Activated effector memory CD4-positive, alpha-beta T cell treated with anti-CD3 and anti-CD28 coated beads, Interleukin-2, amount 50 U/mL, for 16 hours (primary cell): ENCODE results near the gene MOGAT1.

Experiments used
- DNase-seq: peaks from one replicate; pipeline ENCODE4 v3.0.0-alpha.2; 2020

The MOGAT1 gene, protein sequence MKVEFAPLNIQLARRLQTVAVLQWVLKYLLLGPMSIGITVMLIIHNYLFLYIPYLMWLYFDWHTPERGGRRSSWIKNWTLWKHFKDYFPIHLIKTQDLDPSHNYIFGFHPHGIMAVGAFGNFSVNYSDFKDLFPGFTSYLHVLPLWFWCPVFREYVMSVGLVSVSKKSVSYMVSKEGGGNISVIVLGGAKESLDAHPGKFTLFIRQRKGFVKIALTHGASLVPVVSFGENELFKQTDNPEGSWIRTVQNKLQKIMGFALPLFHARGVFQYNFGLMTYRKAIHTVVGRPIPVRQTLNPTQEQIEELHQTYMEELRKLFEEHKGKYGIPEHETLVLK

GRCh38 chr2:222671259-222672067 lies at the start of gene MOGAT1:
Gene MOGAT1 (plus strand): TSS chr2:222671658. CDS start chr2:222671786, 128 bp downstream.
- DNase-seq: peak; percentile 63

DNA sequence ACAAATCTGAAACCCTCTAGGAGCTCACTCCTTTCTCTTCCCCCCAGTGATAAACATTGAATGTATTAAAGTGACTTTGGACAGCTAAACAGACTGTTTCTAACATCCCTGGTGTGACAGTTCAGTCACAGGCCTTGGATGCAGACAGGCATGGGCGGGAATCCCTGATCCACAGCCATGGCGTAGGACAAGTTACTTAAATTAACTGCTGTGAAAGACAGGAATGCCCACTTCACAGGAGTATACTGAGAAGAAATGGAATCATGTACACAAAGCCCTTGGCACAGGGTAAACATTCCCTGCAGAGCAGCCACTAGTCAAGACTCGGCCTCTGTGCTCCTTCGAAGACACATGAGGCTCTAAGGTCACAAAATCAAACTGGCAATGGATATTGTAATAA lies 49.6 kb upstream of the MOGAT1 start:
- DNase-seq: no peak

DNA sequence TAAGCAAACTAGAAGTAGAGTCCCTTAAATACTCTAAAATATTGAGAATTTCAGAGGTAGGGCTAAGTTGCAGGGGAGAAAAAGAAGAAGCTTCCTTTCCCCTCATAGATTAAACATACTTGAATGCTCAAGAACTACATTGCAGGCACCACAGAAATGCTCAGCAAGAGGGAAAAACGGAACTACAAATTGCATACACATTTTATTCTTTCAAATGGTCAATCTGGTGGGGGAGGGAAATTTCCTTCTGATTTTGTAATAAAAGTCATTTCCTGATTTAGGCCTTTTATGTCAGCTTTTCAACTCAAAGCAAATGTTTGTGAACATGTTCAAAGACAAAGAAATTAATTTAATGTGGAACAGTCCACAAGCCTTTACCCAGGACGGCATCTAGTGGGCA lies 48.5 kb upstream of the MOGAT1 start:
- no peak for DNase-seq

- no peak for DNase-seq
These were observed 47.6 kb upstream of the MOGAT1 start for GRCh38 chr2:222623756-222624309.

GRCh38 chr2:222627764-222628163 lies 43.7 kb upstream of the MOGAT1 start:
- no peak for DNase-seq

GRCh38 chr2:222635295-222635694 lies 36.2 kb upstream of the MOGAT1 start:
- DNase-seq: no peak

DNA sequence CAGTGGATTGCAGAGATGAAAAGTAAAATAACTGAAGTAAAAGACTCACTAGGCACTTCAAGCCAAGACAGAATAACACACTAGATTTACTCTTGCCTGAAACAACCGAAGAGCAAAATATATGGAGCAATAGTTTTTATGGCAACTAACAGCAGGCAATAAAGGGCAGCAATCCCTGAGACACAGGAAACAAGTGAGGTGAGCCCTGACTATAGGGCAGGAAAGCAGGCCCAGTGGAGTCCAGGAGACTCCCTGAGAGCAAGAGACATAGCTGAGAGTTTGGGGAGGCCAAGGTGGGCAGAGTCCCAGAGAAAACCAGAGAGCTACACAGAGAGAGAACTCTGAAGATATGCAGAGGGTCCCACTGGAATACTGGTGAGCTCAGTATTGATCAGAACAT lies 34.4 kb upstream of the MOGAT1 start:
- DNase-seq: no peak

- no peak for DNase-seq
These were observed 30.1 kb upstream of the MOGAT1 start for GRCh38 chr2:222641336-222641735.

- no peak for DNase-seq
These were observed 28.3 kb upstream of the MOGAT1 start for GRCh38 chr2:222643134-222643533.

GRCh38 chr2:222646008-222646407 lies 25.4 kb upstream of the MOGAT1 start:
- no peak for DNase-seq

- DNase-seq: no peak
These were observed 21.7 kb upstream of the MOGAT1 start for GRCh38 chr2:222649801-222650200.

- DNase-seq: no peak
These were observed 19.6 kb upstream of the MOGAT1 start for GRCh38 chr2:222651718-222652418.

DNA sequence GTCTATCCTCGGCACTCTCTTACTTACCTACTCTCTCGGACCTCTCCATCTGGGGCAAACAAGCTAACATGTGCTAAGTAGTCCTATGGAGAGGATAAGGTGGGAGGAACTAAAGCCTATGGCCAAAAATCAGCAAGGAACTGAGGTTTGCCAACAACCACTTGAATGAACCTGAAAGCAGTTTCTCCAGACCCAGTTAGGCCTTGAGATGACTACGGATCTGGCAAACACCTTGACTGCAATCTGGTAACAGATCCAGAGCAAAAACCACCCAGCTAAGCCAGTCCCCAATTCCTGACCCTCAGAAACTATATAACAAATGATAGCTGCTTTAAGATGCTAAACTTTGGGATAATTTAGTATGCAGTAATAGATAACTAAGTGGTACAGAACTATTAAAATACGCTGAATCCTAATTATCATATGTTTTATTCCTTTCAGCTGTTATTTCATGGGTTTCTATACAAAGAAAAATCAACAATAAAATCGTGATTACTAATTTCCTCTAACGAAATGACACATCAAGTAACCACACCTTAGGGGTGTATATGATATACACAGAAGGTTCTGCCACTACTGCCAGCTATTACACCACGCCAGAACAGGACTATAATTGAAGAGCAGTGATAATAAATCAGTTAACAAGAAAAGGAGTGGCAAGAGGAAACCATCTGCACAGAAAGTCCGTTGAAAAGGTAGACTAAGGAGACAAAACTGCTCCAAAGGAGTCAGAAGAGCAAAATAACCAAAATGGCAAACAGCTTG lies 18.8 kb upstream of the MOGAT1 start:
- DNase-seq: no peak

GRCh38 chr2:222653280-222653679 lies 18.2 kb upstream of the MOGAT1 start:
- no peak for DNase-seq

DNA sequence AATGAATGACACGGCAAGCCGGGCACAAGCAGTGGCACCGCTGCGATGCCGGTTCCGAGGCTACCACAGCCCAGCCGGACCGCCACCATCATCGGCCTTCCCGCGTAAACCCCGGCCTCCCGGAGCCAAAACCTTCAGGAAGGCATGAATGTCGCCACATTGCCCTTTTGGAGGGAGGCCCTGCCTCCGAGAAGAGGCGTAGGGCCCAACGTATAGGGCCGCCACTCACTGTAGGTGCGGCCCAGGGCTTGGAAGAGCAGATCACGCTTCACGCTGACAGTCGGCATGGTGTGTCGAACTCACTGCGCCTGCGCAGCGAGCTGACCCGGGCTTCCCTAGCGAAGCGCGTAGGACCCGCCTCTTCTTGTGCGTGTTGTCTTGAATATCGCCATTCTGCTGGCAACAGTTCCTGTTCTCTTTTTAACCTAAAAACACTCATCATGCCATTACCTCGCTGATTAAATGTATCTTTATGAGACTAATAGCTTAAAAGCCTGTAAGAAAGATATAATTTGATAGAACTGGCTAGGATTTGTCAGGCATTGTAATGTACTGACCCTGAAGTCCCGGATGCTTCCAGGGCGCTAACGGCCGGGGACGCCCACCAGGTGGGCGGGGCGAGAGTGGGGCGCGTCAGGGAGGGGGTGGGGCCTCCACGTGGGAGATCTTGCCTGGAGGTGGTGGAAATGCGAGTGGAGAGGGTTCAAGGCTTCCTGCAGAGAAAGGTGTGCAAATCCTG lies 15.5 kb upstream of the MOGAT1 start, which contains the start of gene FARSB:
Gene FARSB, minus strand, starts transcription at position 306 of the 739 bp plus-strand sequence. Its CDS starts 19 bp downstream, at position 287.
- peak; percentile 97 for DNase-seq

GRCh38 chr2:222656526-222657446 lies 14.7 kb upstream of the MOGAT1 start:
- DNase-seq: no peak

GRCh38 chr2:222663479-222663878 lies 8.0 kb upstream of the MOGAT1 start:
- DNase-seq: no peak

DNA sequence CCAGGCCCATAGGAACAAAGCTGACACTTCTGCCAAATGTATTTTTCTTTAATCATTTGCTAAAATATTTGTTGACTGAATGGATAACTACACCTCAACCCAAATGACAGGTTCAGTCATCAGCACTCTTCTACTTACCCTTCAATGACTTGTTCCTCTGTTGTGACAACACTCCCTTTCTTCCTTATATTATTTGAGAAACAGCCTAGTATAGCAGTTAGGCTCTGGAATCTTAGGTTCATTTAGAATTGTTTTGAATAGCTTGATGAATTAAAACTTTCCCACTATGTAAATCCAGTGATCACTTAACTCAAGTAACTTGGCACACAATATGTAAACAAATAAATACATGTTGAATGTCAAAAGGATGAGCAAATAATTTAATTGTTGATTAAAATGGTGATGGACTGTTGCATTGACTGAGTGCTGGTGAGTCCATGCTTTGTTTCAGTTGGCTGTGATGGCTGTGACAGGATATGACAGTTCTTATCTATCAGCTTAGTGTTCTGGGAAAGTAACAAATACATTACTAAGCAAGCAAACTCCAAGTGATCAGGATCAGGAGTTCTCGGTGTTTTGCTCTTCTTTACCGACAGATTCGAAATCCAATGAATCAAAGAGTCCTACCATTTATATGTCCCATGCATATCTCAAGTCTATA lies 2.8 kb upstream of the MOGAT1 start:
- DNase-seq: no peak

GRCh38 chr2:222669353-222669752 lies 2.1 kb upstream of the MOGAT1 start:
- DNase-seq: no peak
